Dermis blood vessel endothelial cell (primary cell): Measurements from ENCODE around the gene RNF32. TPM values are rescaled to one million over a fixed set of nuclear protein-coding genes. Genes with fewer than 3 reads are reported as not detected.
"Not testable (repeated sequence)": the region's sequence is repeated elsewhere in the genome, so short reads cannot be mapped to it uniquely, and the experiment has no call there.

Source experiments
- DNase-seq: peaks from one replicate; pipeline ENCODE4 v3.0.0; 2010
- total RNA-seq: library from RNA; depleted of rRNA; stranded (reverse); fragments of >200 nt; gene quantifications from 2 replicates; pipeline ENCODE4 v1.2.3, GENCODE V29; 2014

RNF32 gene
- total RNA-seq, 1 donor from 2014 or later = 1.4 TPM

GRCh38 chr7:156614434-156615264, 25.9 kb upstream of the RNF32 start:
- no peak for DNase-seq

DNA sequence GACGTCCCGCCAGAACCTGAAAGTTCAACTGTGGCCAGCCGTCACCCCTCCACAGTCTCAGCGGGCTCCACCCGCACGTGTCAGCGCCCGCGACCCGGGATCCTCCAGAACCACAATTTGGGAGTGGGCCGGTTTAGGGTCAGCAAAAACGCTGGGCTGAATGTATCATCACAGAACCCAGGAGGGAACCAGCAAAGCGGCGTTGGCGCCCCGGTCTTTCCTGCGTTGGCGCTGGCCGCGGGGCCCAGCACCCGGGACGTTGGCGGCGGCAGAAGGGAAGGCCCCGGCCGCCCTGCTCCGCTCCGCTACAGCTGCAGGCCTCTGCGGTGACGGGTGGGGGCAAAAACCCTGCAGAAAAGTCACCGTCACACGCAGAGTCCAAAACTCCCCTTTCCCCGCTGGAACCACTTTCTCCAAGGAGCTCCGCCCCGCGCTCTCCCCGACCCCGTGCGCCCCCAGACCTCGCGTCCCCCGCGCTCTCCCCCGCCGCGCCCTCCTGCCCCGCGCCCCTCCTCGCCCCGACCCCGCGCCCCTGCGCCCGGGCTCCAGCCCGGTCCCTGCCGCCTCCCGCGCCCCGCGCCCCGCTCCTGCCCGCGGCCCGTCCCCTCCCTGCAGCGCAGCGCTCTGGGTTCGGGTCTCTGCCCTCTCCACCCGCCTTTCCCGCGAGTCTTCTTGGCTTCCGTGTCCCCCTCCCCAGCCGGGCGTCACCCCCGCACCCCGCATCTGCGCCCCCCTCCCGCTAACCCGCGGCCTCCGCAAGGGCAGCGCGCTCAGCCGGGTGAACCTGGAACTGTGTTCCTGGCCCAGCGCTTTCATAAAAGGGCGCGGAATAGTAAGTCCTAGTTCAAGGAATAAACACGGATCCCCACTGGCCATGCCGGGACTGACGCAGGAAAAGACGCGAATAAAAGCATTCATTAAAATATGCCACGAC, 24.0 kb upstream of the RNF32 start:
- DNase-seq = peak; percentile 39

- DNase-seq = no peak
Observed at GRCh38 chr7:156617215-156617614, 23.4 kb upstream of the RNF32 start.

- DNase-seq = no peak
Observed at GRCh38 chr7:156618078-156618779, 22.3 kb upstream of the RNF32 start.

GRCh38 chr7:156618780-156619367, 21.7 kb upstream of the RNF32 start:
- DNase-seq = no peak

- DNase-seq = not testable (repeated sequence)
Observed at GRCh38 chr7:156619488-156620290, 20.9 kb upstream of the RNF32 start.

GRCh38 chr7:156620291-156620675, 20.3 kb upstream of the RNF32 start:
- DNase-seq = no peak

- DNase-seq = no peak
Observed at GRCh38 chr7:156621652-156622051, 18.9 kb upstream of the RNF32 start.

- no peak for DNase-seq
Observed at GRCh38 chr7:156625580-156625979, 15.0 kb upstream of the RNF32 start.

DNA sequence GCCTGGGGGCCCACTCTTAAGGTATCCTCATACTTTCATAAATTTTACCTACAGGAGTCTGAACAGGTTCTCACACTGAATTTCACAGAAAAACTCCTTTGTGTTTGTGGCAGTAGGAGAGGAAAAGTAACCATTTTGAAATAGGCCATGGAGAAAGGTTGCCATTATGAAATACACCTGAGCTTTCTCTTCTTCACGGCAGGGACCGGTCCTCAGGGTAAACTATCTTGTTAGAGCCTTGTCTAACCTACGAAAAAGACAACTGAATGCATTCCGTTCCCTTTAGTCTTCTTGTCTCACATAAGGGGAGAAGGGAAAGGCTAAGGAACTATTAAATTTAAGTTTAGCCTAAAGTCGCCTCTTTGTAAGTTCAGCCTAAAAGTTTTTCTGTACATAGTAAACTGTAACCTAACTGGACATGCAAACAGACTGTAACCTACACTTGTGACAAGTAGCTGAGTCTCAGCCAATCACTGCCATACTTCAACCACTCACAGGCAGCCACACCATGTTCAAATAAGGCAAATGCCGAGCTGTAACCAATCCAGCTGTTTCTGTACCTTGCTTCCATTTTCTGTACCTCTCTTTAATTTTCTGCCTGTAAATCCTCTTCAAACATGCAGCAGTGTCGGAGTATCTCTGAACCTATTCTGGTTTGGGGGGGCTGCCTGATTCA, 14.2 kb upstream of the RNF32 start:
- no peak for DNase-seq

- DNase-seq = no peak
Observed at GRCh38 chr7:156628562-156628961, 12.0 kb upstream of the RNF32 start.

DNA sequence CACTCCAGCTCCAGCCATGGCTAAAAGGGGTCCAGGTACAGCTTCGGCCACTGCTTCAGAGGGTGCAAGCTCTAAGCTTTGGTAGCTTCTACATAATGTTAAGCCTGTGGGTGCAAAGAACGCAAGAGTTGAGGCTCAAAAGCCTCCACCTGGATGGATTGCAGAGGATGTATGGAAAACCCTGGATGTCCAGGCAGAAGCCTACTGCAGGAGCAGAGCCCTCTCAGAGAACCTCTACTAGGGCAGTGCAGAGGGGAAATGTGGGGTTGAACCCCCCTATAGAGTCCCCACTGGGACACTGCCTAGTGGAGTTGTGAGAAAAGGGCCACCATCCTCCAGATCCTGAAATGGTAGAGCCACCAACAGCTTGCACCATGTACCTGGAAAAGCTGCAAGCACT, 10.7 kb upstream of the RNF32 start:
- DNase-seq = no peak

DNA sequence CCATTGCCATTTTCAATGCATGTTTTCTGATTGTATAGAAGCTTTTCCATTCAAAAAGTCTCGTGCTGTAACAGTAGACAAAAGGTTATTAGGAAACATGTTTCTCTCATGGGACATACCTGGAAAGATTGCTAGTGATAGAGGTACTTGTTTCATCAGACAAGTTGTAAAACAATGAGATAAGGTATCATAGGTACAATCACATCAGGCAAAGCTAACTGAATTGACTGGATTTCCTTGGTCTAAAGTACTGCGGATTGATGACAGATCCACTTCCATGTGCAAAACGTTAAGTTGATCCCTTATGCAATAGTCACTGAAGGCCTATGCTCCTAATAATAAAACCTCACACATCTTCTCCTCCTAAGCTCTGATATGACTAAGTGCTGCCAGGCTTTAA, 6.5 kb upstream of the RNF32 start:
- no peak for DNase-seq

DNA sequence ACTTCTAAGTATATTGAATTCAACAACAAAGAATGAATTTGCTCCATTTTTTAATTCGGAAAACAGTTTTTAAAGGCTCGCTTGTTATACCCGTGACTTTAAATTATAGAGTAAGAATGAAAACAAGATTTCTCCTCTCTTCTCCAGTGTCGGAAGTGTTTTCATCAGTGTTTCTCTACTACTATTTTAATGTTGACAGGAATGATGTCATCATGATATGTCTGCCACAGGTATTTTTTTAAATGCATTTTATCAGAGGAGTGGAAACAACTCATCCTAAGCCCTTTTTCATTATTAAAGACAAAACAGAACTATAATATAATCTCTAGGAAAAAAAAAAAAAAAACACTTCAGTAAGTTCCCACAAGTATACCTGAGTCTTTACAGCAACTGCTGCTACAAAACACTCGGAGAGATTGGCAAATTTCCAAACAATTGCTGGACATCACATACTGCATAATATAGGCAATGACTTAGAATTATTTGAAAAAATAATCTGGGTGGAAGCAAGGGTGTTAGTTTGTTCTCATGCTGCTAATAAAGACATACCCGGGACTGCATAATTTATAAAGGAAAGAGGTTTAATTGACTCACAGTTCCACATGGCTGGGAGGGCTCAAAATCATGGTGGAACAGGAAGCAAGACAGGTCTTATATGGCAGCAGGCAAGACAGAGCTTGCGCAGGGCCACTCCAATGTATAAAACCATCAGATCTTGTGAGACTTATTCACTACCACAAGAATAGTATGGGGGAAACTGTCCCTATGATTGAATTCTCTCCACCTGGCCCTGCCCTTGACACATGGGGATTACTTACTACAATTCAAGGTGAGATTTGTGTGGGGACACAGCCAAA, 4.8 kb upstream of the RNF32 start:
- DNase-seq = no peak

GRCh38 chr7:156637093-156637492, 3.5 kb upstream of the RNF32 start:
- not testable (repeated sequence) for DNase-seq

- DNase-seq = no peak
Observed at GRCh38 chr7:156638443-156639077, 2.0 kb upstream of the RNF32 start.

GRCh38 chr7:156639426-156640256, 933 bp upstream of the RNF32 start:
- DNase-seq = no peak

GRCh38 chr7:156640949-156641485, 443 bp downstream of the RNF32 start:
- peak; percentile 40 for DNase-seq
